H1 (cell line): ENCODE data around the gene TRIM45. TPM values are rescaled to one million over a fixed set of nuclear protein-coding genes. Genes with fewer than 3 reads are reported as not detected.

ENCODE experiments used
- CTCF ChIA-PET: fragments of 300-600 bp; sonication (Branson Sonifier 250); formaldehyde crosslinking; loops from one replicate; lab custom pipeline; 2021; ENCODE audit not compliant: partially characterized antibody; lab: Charles Lee
- POLR2A ChIA-PET: fragments of 300-600 bp; sonication (Branson Sonifier 250); formaldehyde crosslinking; loops from one replicate; lab custom pipeline; 2021; ENCODE audit warnings: inconsistent platforms; ENCODE audit not compliant: partially characterized antibody; lab: Charles Lee
- DNase-seq, 2 experiments: peaks; one replicate each; pipeline versions ENCODE4 v3.0.0 to v3.0.0-alpha.2; 2010 to 2022; ENCODE audit warnings: low spot score in 2 of 2, low read depth in 1 of 2, mixed read lengths in 1 of 2
- FAIRE-seq: peaks from 2 replicates; lab custom pipeline; 2011; peaks lifted over from hg19 to GRCh38; lab: Jason Lieb, UNC
- H2AFZ ChIP-seq: 2 replicates; pipeline ENCODE4 v1.8.1; 2012; ENCODE audit warnings: low read length, inconsistent platforms
- H2AK5ac ChIP-seq: 2 replicates; pipeline ENCODE4 v1.6.1; 2013; ENCODE audit warnings: low read depth, low read length
- H2BK120ac ChIP-seq: replicated peaks from 2 replicates; pipeline ENCODE3; 2013; ENCODE audit warnings: low read depth, low read length, inconsistent platforms
- H2BK12ac ChIP-seq: 2 replicates; pipeline ENCODE4 v1.6.1; 2013; ENCODE audit warnings: low read depth, low read length
- H2BK15ac ChIP-seq: 2 replicates; pipeline ENCODE4 v1.6.1; 2013; ENCODE audit warnings: low read length
- H2BK20ac ChIP-seq: 2 replicates; pipeline ENCODE4 v1.6.1; 2013; ENCODE audit warnings: low read length
- H2BK5ac ChIP-seq: 2 replicates; pipeline ENCODE4 v1.6.1; 2013; ENCODE audit warnings: low read depth, low read length
- H3K14ac ChIP-seq: 2 replicates; pipeline ENCODE4 v1.6.1; 2013; ENCODE audit warnings: inconsistent platforms; ENCODE audit not compliant: insufficient read length
- H3K18ac ChIP-seq: 2 replicates; pipeline ENCODE4 v1.6.1; 2013; ENCODE audit warnings: low read length; ENCODE audit errors: extremely low read depth
- H3K23ac ChIP-seq: 2 replicates; pipeline ENCODE4 v1.6.1; 2013; ENCODE audit warnings: inconsistent platforms; ENCODE audit not compliant: insufficient read length
- H3K23me2 ChIP-seq: 2 replicates; pipeline ENCODE4 v1.6.1; 2013; ENCODE audit warnings: low read depth, low read length
- H3K27ac ChIP-seq: 2 replicates; pipeline ENCODE4 v1.6.1; 2011; ENCODE audit warnings: low read depth, low read length, inconsistent platforms
- H3K27me3 ChIP-seq, 4 experiments: replicated peaks in 1 of 4; 1 replicate in 1 of 4; 2 replicates in 3 of 4; pipeline versions ENCODE4 v1.6.1 to v1.8.1; 2011 to 2013; ENCODE audit warnings: low read length in 3 of 4, mild to moderate bottlenecking in 3 of 4, inconsistent platforms in 2 of 4, mixed read lengths in 2 of 4, moderate library complexity in 1 of 4; ENCODE audit not compliant: control insufficient read depth in 3 of 4, insufficient read depth in 3 of 4; ENCODE audit errors: extremely low read depth in 1 of 4
- H3K36me3 ChIP-seq, 4 experiments: 2 replicates each; pipeline versions ENCODE4 v1.6.1 to v1.8.1; 2011 to 2013; ENCODE audit warnings: mild to moderate bottlenecking in 4 of 4, low read length in 3 of 4, moderate library complexity in 2 of 4, control low read depth in 1 of 4, inconsistent platforms in 1 of 4; ENCODE audit not compliant: insufficient read depth in 4 of 4, control insufficient read depth in 2 of 4
- H3K4ac ChIP-seq: replicated peaks from 2 replicates; pipeline ENCODE3; 2013; ENCODE audit warnings: low read length, low read depth, mixed read lengths, inconsistent platforms; ENCODE audit not compliant: insufficient read length
- H3K4me1 ChIP-seq, 4 experiments: replicated peaks in 1 of 4; 1 replicate in 1 of 4; 2 replicates in 3 of 4; pipeline versions ENCODE4 v1.6.1 to v1.8.1; 2011 to 2013; ENCODE audit warnings: low read length in 3 of 4, inconsistent platforms in 2 of 4, mixed read lengths in 1 of 4; ENCODE audit not compliant: insufficient read depth in 4 of 4, control insufficient read depth in 3 of 4
- H3K4me2 ChIP-seq, 2 experiments: 2 replicates each; pipeline versions ENCODE4 v1.6.1 to v1.8.1; 2011 to 2013; ENCODE audit warnings: low read depth in 2 of 2, low read length in 2 of 2, control low read depth in 1 of 2, inconsistent platforms in 1 of 2, mild to moderate bottlenecking in 1 of 2; ENCODE audit not compliant: insufficient read depth in 1 of 2
- H3K4me3 ChIP-seq, 4 experiments: fragments of 200-600, 300-600 bp in 1 of 4; sonication (generic), shearing (Covaris generic), sonication (Bioruptor Twin) in 1 of 4; 2 replicates each; pipeline versions ENCODE4 v1.5.1 to v1.8.1; 2011 to 2016; ENCODE audit warnings: low read length in 4 of 4, low read depth in 3 of 4, control low read depth in 2 of 4, inconsistent platforms in 2 of 4, mild to moderate bottlenecking in 2 of 4, mixed read lengths in 1 of 4, moderate library complexity in 1 of 4; ENCODE audit not compliant: insufficient read depth in 2 of 4; ENCODE audit errors: extremely low read depth in 1 of 4
- H3K56ac ChIP-seq: replicated peaks from 2 replicates; pipeline ENCODE3; 2013; ENCODE audit warnings: low read depth, mild to moderate bottlenecking, mixed read lengths, low read length, inconsistent platforms; ENCODE audit not compliant: insufficient read length
- H3K79me1 ChIP-seq: 2 replicates; pipeline ENCODE4 v1.6.1; 2013; ENCODE audit warnings: low read depth, low read length, control low read depth
- H3K79me2 ChIP-seq, 2 experiments: 2 replicates each; pipeline versions ENCODE4 v1.6.1 to v1.8.1; 2012 to 2013; ENCODE audit warnings: low read length in 2 of 2, mild to moderate bottlenecking in 2 of 2, inconsistent platforms in 1 of 2; ENCODE audit not compliant: insufficient read depth in 2 of 2, control insufficient read depth in 1 of 2
- H3K9ac ChIP-seq, 4 experiments: replicated peaks in 1 of 4; 1 replicate in 1 of 4; 2 replicates in 3 of 4; pipeline versions ENCODE4 v1.6.1 to v1.8.1; 2011 to 2013; ENCODE audit warnings: low read depth in 3 of 4, low read length in 3 of 4, control low read depth in 2 of 4, mild to moderate bottlenecking in 2 of 4, moderate library complexity in 2 of 4, inconsistent platforms in 1 of 4; ENCODE audit errors: extremely low read depth in 1 of 4
- H3K9me3 ChIP-seq, 2 experiments: 2 replicates each; pipeline versions ENCODE4 v1.6.1 to v1.8.1; 2012 to 2013; ENCODE audit warnings: mild to moderate bottlenecking in 2 of 2, moderate library complexity in 2 of 2, control low read depth in 1 of 2, inconsistent platforms in 1 of 2, low read depth in 1 of 2, low read length in 1 of 2, mixed read lengths in 1 of 2; ENCODE audit not compliant: insufficient read depth in 2 of 2
- H4K20me1 ChIP-seq, 2 experiments: replicated peaks in 1 of 2; 2 replicates each; pipeline versions ENCODE3 to v1.8.1; 2011 to 2013; ENCODE audit warnings: inconsistent platforms in 2 of 2, low read length in 2 of 2, mild to moderate bottlenecking in 1 of 2; ENCODE audit not compliant: insufficient read depth in 2 of 2, control insufficient read depth in 1 of 2
- H4K5ac ChIP-seq: 2 replicates; pipeline ENCODE4 v1.6.1; 2013; ENCODE audit warnings: low read length, low read depth, mixed read lengths, inconsistent platforms; ENCODE audit not compliant: insufficient read length
- H4K8ac ChIP-seq: 2 replicates; pipeline ENCODE4 v1.8.0; 2013; ENCODE audit warnings: mild to moderate bottlenecking, moderate library complexity, low read length, inconsistent platforms; ENCODE audit not compliant: insufficient read depth; ENCODE audit errors: extremely low read depth
- H4K91ac ChIP-seq: replicated peaks from 2 replicates; pipeline ENCODE3; 2013; ENCODE audit warnings: low read length, mixed read lengths, inconsistent platforms; ENCODE audit not compliant: insufficient read length
- ASH2L ChIP-seq: fragments of 200-600, 300-600 bp; sonication (generic); IDR thresholded peaks from one replicate; pipeline ENCODE4 v1.7.1; 2017; ENCODE audit warnings: low read length
- CBX5 ChIP-seq: fragments of 300-800, 300-1000 bp; sonication (generic); IDR thresholded peaks from 2 replicates; pipeline ENCODE4 v1.7.1; 2016; ENCODE audit warnings: antibody characterized with exemption, low read length, low read depth
- CEBPB ChIP-seq: IDR thresholded peaks from 2 replicates; pipeline ENCODE4 v1.6.1; 2012; ENCODE audit warnings: low read depth, low read length
- CHD1 ChIP-seq: IDR thresholded peaks from 2 replicates; pipeline ENCODE4 v1.6.1; 2012; ENCODE audit warnings: low read depth, low read length, improper control_type of control experiment
- CREB1 ChIP-seq: IDR thresholded peaks from 2 replicates; pipeline ENCODE4 v1.6.1; 2012; ENCODE audit warnings: inconsistent platforms
- EZH2 ChIP-seq: fragments of 200-600 bp; sonication (generic); IDR thresholded peaks from 2 replicates; pipeline ENCODE4 v1.7.1; 2012; ENCODE audit warnings: low read depth, mild to moderate bottlenecking, moderate library complexity, low read length, inconsistent platforms; ENCODE audit not compliant: severe bottlenecking
- GTF2F1 ChIP-seq: IDR thresholded peaks from 2 replicates; pipeline ENCODE4 v1.6.1; 2012; ENCODE audit warnings: low read depth, low read length, improper control_type of control experiment, borderline replicate concordance
- KDM5A ChIP-seq: fragments of 200-600 bp; IDR thresholded peaks from 2 replicates; pipeline ENCODE4 v1.7.1; 2012; ENCODE audit warnings: mild to moderate bottlenecking, low read length, inconsistent platforms, mixed read lengths
- POU5F1 ChIP-seq: IDR thresholded peaks from 2 replicates; pipeline ENCODE4 v1.6.1; 2011; ENCODE audit warnings: low read depth, mild to moderate bottlenecking, low read length, moderate library complexity
- SIN3A ChIP-seq, 2 experiments: IDR thresholded peaks in 1 of 2; conservative IDR thresholded peaks in 1 of 2; 2 replicates each; pipeline ENCODE4 v1.6.1; 2011 to 2012; ENCODE audit warnings: low read length in 2 of 2, improper control_type of control experiment in 1 of 2, low read depth in 1 of 2, mild to moderate bottlenecking in 1 of 2
- SIRT6 ChIP-seq: IDR thresholded peaks from one replicate; pipeline ENCODE4 v1.7.1; 2012; ENCODE audit warnings: low read length, inconsistent platforms
- SUZ12 ChIP-seq: fragments of 200-600 bp; sonication (generic); IDR thresholded peaks from 2 replicates; pipeline ENCODE4 v1.6.1; 2012; ENCODE audit warnings: mild to moderate bottlenecking, inconsistent platforms, low read length, moderate library complexity, mixed read lengths
- TAF1 ChIP-seq: IDR thresholded peaks from 2 replicates; pipeline ENCODE4 v1.6.1; 2011; ENCODE audit warnings: mild to moderate bottlenecking, low read depth, low read length
- TEAD4 ChIP-seq: IDR thresholded peaks from 2 replicates; pipeline ENCODE4 v1.6.1; 2012; ENCODE audit warnings: low read depth, low read length, inconsistent platforms, mixed read lengths
- USF2 ChIP-seq: IDR thresholded peaks from 2 replicates; pipeline ENCODE4 v1.6.1; 2011; ENCODE audit warnings: low read length, improper control_type of control experiment
- WGBS, 2 experiments: shearing (Covaris generic) in 1 of 2; methylation state at CpG; one replicate each; pipeline versions ENCODE4 v1.1.6 to v1.1.7; 2013 to 2015; ENCODE audit warnings: low lambda C conversion rate in 2 of 2, mixed read lengths in 2 of 2, inconsistent platforms in 1 of 2, low coverage in 1 of 2, missing lambda C conversion rate in 1 of 2; ENCODE audit not compliant: insufficient replicate concordance in 2 of 2, insufficient coverage in 1 of 2, insufficient read length in 1 of 2; ENCODE audit errors: extremely low coverage in 1 of 2, missing lambda C conversion rate in 1 of 2; 5-methylcytosine and 5-hydroxymethylcytosine counted together
- polyA plus RNA-seq, 7 experiments: library from polyadenylated mRNA; depleted of rRNA in 3 of 7; stranded (reverse) in 5 of 7; unstranded in 2 of 7; fragments of >200 nt in 5 of 7; fragments of 200-250 nt in 2 of 7; gene quantifications; 1 replicate in 5 of 7; 2 replicates in 1 of 7; 4 replicates in 1 of 7; pipeline versions ENCODE4 v1.2.1 to v1.2.3, GENCODE V29; 2011 to 2013; ENCODE audit warnings: missing spikeins in 2 of 7, mixed read lengths in 2 of 7
- total RNA-seq: library from RNA; stranded (reverse); fragmentation: NEBNext Ultra II Directional; extraction: Animal tissue kit (Norgen Biotek cat#: 25700); gene quantifications from 2 replicates; pipeline ENCODE4 v1.2.1, GENCODE V29; 2021

Gene TRIM45
- total and polyA plus RNA-seq, 2 of the 8 experiments (the other 6 are each of a cell fraction or from before 2014, with no cell fraction given) = 13.7 to 16.7 TPM

GRCh38 chr1:117142200-117142599 lies 20.7 kb upstream of the TRIM45 start:
- H3K56ac ChIP-seq = no peak overlapping the region
- no peak overlapping the region for H3K4me2 ChIP-seq
- no peak overlapping the region for H2AK5ac ChIP-seq
- H4K5ac ChIP-seq = no peak overlapping the region
- DNase-seq (no peak), FAIRE-seq (no peak)
- ChIA-PET CTCF (interaction anchor here (1.2 to 3.3 kb wide), 2 partner anchors 13 to 142 kb away, joined by 3 to 17 read pairs; no protein-coding TSS in a partner anchor), POLR2A (no interaction called here)
- TF ChIP-seq CBX5 = no peak
- TF ChIP-seq CREB1 = no peak
- TF ChIP-seq CHD1 = no peak
- no peak for TF ChIP-seq SUZ12
- TF ChIP-seq ASH2L = no peak
- no peak for TF ChIP-seq TAF1
- no peak for TF ChIP-seq GTF2F1
- no peak for TF ChIP-seq TEAD4
- no peak for TF ChIP-seq CEBPB
- no peak for TF ChIP-seq POU5F1
- no peak for TF ChIP-seq EZH2
- no peak for TF ChIP-seq KDM5A
- TF ChIP-seq SIN3A (conservative IDR thresholded peaks at IDR 0.05 in 1 of 2, IDR thresholded peaks at IDR 0.05 in 1 of 2; ENCODE audit: low read depth in 1 of 2, low read length in 2 of 2) = no peak
- no peak for TF ChIP-seq SIRT6
- TF ChIP-seq USF2 = no peak
- no peak overlapping the region for H2BK20ac ChIP-seq
- H3K14ac ChIP-seq = no peak overlapping the region
- no peaks in the 10 kb centered on the region for H3K23me2 ChIP-seq
- H2BK5ac ChIP-seq = no peak overlapping the region
- H3K4ac ChIP-seq = no peak overlapping the region
- no peak overlapping the region for H3K4me3 ChIP-seq
- no peak overlapping the region for H3K23ac ChIP-seq
- H3K27ac ChIP-seq = no peak overlapping the region
- H3K9me3 ChIP-seq = no peaks in the 10 kb centered on the region
- H3K18ac ChIP-seq = no peak overlapping the region
- H2AFZ ChIP-seq = no peak overlapping the region
- H3K36me3 ChIP-seq = no peaks in the 10 kb centered on the region
- peaks cover 0 to 8% (median under 1%) of the 10 kb centered on the region in 4 experiments; a peak in 4 of 7 replicates for H3K4me1 ChIP-seq
- H3K9ac ChIP-seq = no peak overlapping the region
- H3K27me3 ChIP-seq = no peaks in the 10 kb centered on the region
- no peaks in the 10 kb centered on the region for H4K20me1 ChIP-seq
- H4K91ac ChIP-seq = no peak overlapping the region
- H3K79me1 ChIP-seq = no peaks in the 10 kb centered on the region
- H4K8ac ChIP-seq = no peak overlapping the region
- WGBS, 2 experiments = 93% methylated on average over 2 of the region's 2 CpGs; no CpG with 5 or more reads in 1 of the 2 experiments
- no peak overlapping the region for H2BK12ac ChIP-seq
- no peaks in the 10 kb centered on the region for H3K79me2 ChIP-seq
- no peak overlapping the region for H2BK120ac ChIP-seq
- H2BK15ac ChIP-seq = no peak overlapping the region
